Stimulated activated CD4-positive, alpha-beta T cell treated with anti-CD3 and anti-CD28 coated beads, Interleukin-1b, Interleukin-23, amount 100 ng/mL, for 1 hour (primary cell): ENCODE data around the gene IKZF3.
"Not testable (repeated sequence)": the region's sequence is repeated elsewhere in the genome, so short reads cannot be mapped to it uniquely, and the experiment has no call there.

Experiments used
- DNase-seq, 2 donors: peaks; one replicate each; pipeline ENCODE4 v3.0.0-alpha.2; 2020; ENCODE audit warnings: low read depth in 2 of 2

Gene IKZF3

GRCh38 chr17:39717660-39718059 lies 146.5 kb downstream of the IKZF3 start:
- no peak for DNase-seq

- DNase-seq, result no peak
Observed at GRCh38 chr17:39716879-39717536, 147.1 kb downstream of the IKZF3 start.

- DNase-seq, result no peak
Observed at GRCh38 chr17:39716073-39716818, 147.9 kb downstream of the IKZF3 start.

- DNase-seq, result no peak
Observed at GRCh38 chr17:39715375-39716072, 148.6 kb downstream of the IKZF3 start.

GRCh38 chr17:39714234-39714633 lies 149.9 kb downstream of the IKZF3 start:
- DNase-seq, result no peak

- no peak for DNase-seq
Observed at GRCh38 chr17:39711851-39712250, 152.3 kb downstream of the IKZF3 start.

GRCh38 chr17:39711071-39711470 lies 153.0 kb downstream of the IKZF3 start:
- not testable (repeated sequence) for DNase-seq

DNA sequence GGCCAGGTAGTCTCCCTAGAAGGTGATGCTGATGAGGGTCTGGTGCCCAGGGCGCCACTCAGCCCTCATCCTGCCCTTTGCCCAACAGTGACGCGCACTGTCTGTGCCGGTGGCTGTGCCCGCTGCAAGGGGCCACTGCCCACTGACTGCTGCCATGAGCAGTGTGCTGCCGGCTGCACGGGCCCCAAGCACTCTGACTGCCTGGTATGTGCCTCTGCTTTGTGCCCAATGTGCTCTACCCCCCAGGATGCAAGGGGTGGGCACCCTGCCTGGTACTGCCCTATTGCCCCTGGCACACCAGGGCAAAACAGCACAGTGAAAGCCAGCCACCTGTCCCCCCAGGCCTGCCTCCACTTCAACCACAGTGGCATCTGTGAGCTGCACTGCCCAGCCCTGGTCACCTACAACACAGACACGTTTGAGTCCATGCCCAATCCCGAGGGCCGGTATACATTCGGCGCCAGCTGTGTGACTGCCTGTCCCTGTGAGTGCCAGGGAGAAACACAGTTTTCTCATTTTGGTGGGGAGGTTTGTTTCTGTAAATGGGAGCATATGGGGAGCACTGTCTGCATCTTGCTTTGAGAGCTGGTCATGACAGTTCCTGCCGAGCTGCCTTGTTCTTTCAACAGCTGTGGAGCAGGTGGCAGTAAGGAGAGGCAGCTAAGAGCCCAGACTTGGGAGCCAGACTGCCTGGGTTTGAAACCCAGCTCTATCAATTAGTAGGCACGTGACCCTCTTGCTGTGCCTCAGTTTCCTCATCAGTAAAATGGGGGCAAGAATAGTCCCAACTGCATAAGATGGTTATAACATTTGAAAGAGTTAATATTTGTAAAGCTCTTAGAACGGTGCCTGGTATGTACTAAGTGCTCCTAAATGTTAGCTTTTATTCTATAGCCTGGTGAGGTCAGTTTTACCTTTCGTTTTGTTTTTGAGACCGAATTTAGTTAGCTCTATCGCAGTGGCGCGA lies 153.8 kb downstream of the IKZF3 start:
- no peak for DNase-seq

GRCh38 chr17:39709319-39709997 lies 154.7 kb downstream of the IKZF3 start:
- no peak for DNase-seq
